Tibial nerve (tissue), 4 donors: Measurements from ENCODE around the gene S1PR3. TPM values are rescaled to one million over a fixed set of nuclear protein-coding genes. Genes with fewer than 3 reads are reported as not detected.

Experiments used
- DNase-seq, 2 donors: peaks; one replicate each; pipeline ENCODE4 v3.0.0-alpha.2; 2019; ENCODE audit warnings: low spot score in 2 of 2
- H3K27ac ChIP-seq, 4 donors: fragments of 200-600 bp; sonication (generic) in 3 of 4; one replicate each; pipeline ENCODE4 v1.5.1; 2017 to 2019; ENCODE audit warnings: mild to moderate bottlenecking in 1 of 4
- H3K27me3 ChIP-seq, 2 donors: fragments of 200-600 bp; sonication (generic) in 1 of 2; one replicate each; pipeline versions ENCODE4 v1.5.1 to v1.6.0; 2017 to 2019
- H3K36me3 ChIP-seq, 3 donors: fragments of 200-600 bp; sonication (generic); one replicate each; pipeline ENCODE4 v1.5.1; 2018 to 2019
- H3K4me1 ChIP-seq, 4 donors: fragments of 200-600 bp; sonication (generic) in 3 of 4; one replicate each; pipeline ENCODE4 v1.5.1; 2017 to 2019
- H3K4me3 ChIP-seq, 4 donors: fragments of 200-600 bp; sonication (generic) in 3 of 4; one replicate each; pipeline ENCODE4 v1.5.1; 2017 to 2019; ENCODE audit warnings: mild to moderate bottlenecking in 1 of 4, moderate library complexity in 1 of 4
- H3K9me3 ChIP-seq, 4 donors: fragments of 200-600 bp; sonication (generic) in 3 of 4; one replicate each; pipeline ENCODE4 v1.5.1; 2017 to 2019
- CTCF ChIP-seq, 5 experiments: fragments of 200-600 bp in 3 of 5; fragments of 450-650 bp in 2 of 5; sonication (generic) in 3 of 5; IDR thresholded peaks; one replicate each; pipeline ENCODE4 v1.5.1; 2016 to 2019; ENCODE audit warnings: antibody characterized with exemption in 5 of 5, mild to moderate bottlenecking in 3 of 5, moderate library complexity in 2 of 5
- EP300 ChIP-seq, 2 donors: sonication (generic); formaldehyde crosslinking; IDR thresholded peaks; one replicate each; pipeline ENCODE4 v1.6.1; 2017; ENCODE audit warnings: antibody characterized with exemption in 2 of 2, mild to moderate bottlenecking in 1 of 2
- POLR2A ChIP-seq, 2 donors: fragments of 450-650 bp; IDR thresholded peaks; one replicate each; pipeline ENCODE4 v1.6.1; 2017; ENCODE audit warnings: antibody characterized with exemption in 2 of 2, mild to moderate bottlenecking in 2 of 2, moderate library complexity in 2 of 2
- WGBS, 2 donors: methylation state at CpG; one replicate each; pipeline ENCODE4 v1.1.5; 2018; 5-methylcytosine and 5-hydroxymethylcytosine counted together
- total RNA-seq, 4 donors: library from RNA; depleted of rRNA; stranded (reverse); fragments of >200 nt; gene quantifications; one replicate each; pipeline ENCODE4 v1.1.0, GENCODE V29; 2016

The S1PR3 gene
- total RNA-seq, 4 donors from 2014 or later: 13.0 to 25.8 (median 14.5) TPM

GRCh38 chr9:89039664-89040063 is 48.4 kb downstream of the S1PR3 start:
- Histone ChIP-seq H3K27me3 (no peaks in the 10 kb centered on the region), H3K36me3 (no peaks in the 10 kb centered on the region), H3K27ac (no peak overlapping the region), H3K4me3 (no peak overlapping the region), H3K9me3 (no peaks in the 10 kb centered on the region), H3K4me1 (peaks cover 0 to 16% (median 4%) of the 10 kb centered on the region in 4 donors)
- DNase-seq: no peak
- 95 to 100% methylated on average over 2 of the region's 2 CpGs for WGBS, 2 donors
- no peak for TF ChIP-seq POLR2A (IDR thresholded peaks at IDR 0.05)
- no peak for TF ChIP-seq CTCF (IDR thresholded peaks at IDR 0.05)
- TF ChIP-seq EP300 (IDR thresholded peaks at IDR 0.05): no peak

- WGBS, 2 donors: 89 to 94% methylated on average over 9 of the region's 9 CpGs
Observed at GRCh38 chr9:89042984-89043383, 51.7 kb downstream of the S1PR3 start.

GRCh38 chr9:89044104-89044503 is 52.8 kb downstream of the S1PR3 start:
- peaks cover 0 to 2% (median 0%) of the 10 kb centered on the region in 4 donors for H3K4me1 ChIP-seq
- WGBS, 2 donors: 91 to 92% methylated on average over 2 of the region's 2 CpGs
- TF ChIP-seq EP300 (IDR thresholded peaks at IDR 0.05): no peak
- TF ChIP-seq CTCF (IDR thresholded peaks at IDR 0.05): no peak
- TF ChIP-seq POLR2A (IDR thresholded peaks at IDR 0.05): no peak
- no peaks in the 10 kb centered on the region for H3K27me3 ChIP-seq
- no peak for DNase-seq
- H3K27ac ChIP-seq: no peak overlapping the region
- no peaks in the 10 kb centered on the region for H3K9me3 ChIP-seq
- H3K36me3 ChIP-seq: no peaks in the 10 kb centered on the region
- no peak overlapping the region for H3K4me3 ChIP-seq

More at GRCh38 chr9:89042984-89043383, 51.7 kb downstream of the S1PR3 start:
- no peaks in the 10 kb centered on the region for H3K9me3 ChIP-seq
- H3K36me3 ChIP-seq: no peaks in the 10 kb centered on the region
- no peak overlapping the region for H3K27ac ChIP-seq
- TF ChIP-seq EP300 (IDR thresholded peaks at IDR 0.05) (no peak), POLR2A (IDR thresholded peaks at IDR 0.05) (no peak), CTCF (IDR thresholded peaks at IDR 0.05) (no peak)
- peaks cover 0 to 11% (median 4%) of the 10 kb centered on the region in 4 donors for H3K4me1 ChIP-seq
- no peaks in the 10 kb centered on the region for H3K27me3 ChIP-seq
- no peak for DNase-seq
- H3K4me3 ChIP-seq: no peak overlapping the region

- TF ChIP-seq EP300 (IDR thresholded peaks at IDR 0.05): no peak
- TF ChIP-seq CTCF (IDR thresholded peaks at IDR 0.05): no peak
- no peak for TF ChIP-seq POLR2A (IDR thresholded peaks at IDR 0.05)
- 86 to 89% methylated on average over 4 of the region's 4 CpGs for WGBS, 2 donors
- no peaks in the 10 kb centered on the region for H3K9me3 ChIP-seq
- no peak overlapping the region for H3K4me3 ChIP-seq
- no peaks in the 10 kb centered on the region for H3K4me1 ChIP-seq
- no peaks in the 10 kb centered on the region for H3K27me3 ChIP-seq
- H3K36me3 ChIP-seq: no peaks in the 10 kb centered on the region
- no peak for DNase-seq
- H3K27ac ChIP-seq: no peak overlapping the region
Observed at GRCh38 chr9:89044881-89045280, 53.6 kb downstream of the S1PR3 start.

- 62 to 63% methylated on average over 2 of the region's 2 CpGs for WGBS, 2 donors
- TF ChIP-seq CTCF (IDR thresholded peaks at IDR 0.05): no peak
- no peak for TF ChIP-seq POLR2A (IDR thresholded peaks at IDR 0.05)
- TF ChIP-seq EP300 (IDR thresholded peaks at IDR 0.05): peak in 1 of 2 donors; percentile 30
- peak overlapping the region in 1 of 4 donors; percentile 22 for H3K4me3 ChIP-seq
- DNase-seq: peak in 1 of 2 donors; percentile 36
- no peaks in the 10 kb centered on the region for H3K4me1 ChIP-seq
- H3K36me3 ChIP-seq: no peaks in the 10 kb centered on the region
- H3K27ac ChIP-seq: no peak overlapping the region
- H3K27me3 ChIP-seq: no peaks in the 10 kb centered on the region
- H3K9me3 ChIP-seq: no peaks in the 10 kb centered on the region
Observed at GRCh38 chr9:89046832-89047231, 55.6 kb downstream of the S1PR3 start.
